Gastroesophageal sphincter (tissue), 3 donors: ENCODE data around the gene CCSER1.

Source experiments
- CTCF ChIP-seq, 4 experiments: fragments of 200-600 bp in 2 of 4; fragments of 450-650 bp in 2 of 4; sonication (generic) in 1 of 4; IDR thresholded peaks; one replicate each; pipeline ENCODE4 v1.5.1; 2017 to 2019; ENCODE audit warnings: antibody characterized with exemption in 4 of 4, mild to moderate bottlenecking in 2 of 4, moderate library complexity in 2 of 4
- POLR2AphosphoS5 ChIP-seq: sonication (generic); formaldehyde crosslinking; IDR thresholded peaks from one replicate; pipeline ENCODE4 v1.6.1; 2017; ENCODE audit warnings: antibody characterized with exemption

GRCh38 chr4:90904021-90904420 is 776.8 kb downstream of the CCSER1 start:
- TF ChIP-seq CTCF (IDR thresholded peaks at IDR 0.05): no peak
- no peak for TF ChIP-seq POLR2AphosphoS5
